Muscle layer of colon (tissue), 2 donors: ENCODE data around the gene CENPVL2.
"Not testable (repeated sequence)": the region's sequence is repeated elsewhere in the genome, so short reads cannot be mapped to it uniquely, and the experiment has no call there.

Source experiments
- H3K27ac ChIP-seq: one replicate; pipeline ENCODE4 v1.7.0; 2013; ENCODE audit warnings: low read depth, mild to moderate bottlenecking, low read length, moderate library complexity
- H3K27me3 ChIP-seq, 2 donors: one replicate each; pipeline ENCODE4 v1.7.0; 2013; ENCODE audit warnings: low read length in 2 of 2, mild to moderate bottlenecking in 2 of 2; ENCODE audit not compliant: insufficient read depth in 2 of 2, control insufficient read depth in 1 of 2
- H3K36me3 ChIP-seq: one replicate; pipeline ENCODE4 v1.7.0; 2013; ENCODE audit warnings: mild to moderate bottlenecking, low read length; ENCODE audit not compliant: insufficient read depth
- H3K4me1 ChIP-seq: one replicate; pipeline ENCODE4 v1.7.0; 2013; ENCODE audit warnings: mild to moderate bottlenecking, low read length; ENCODE audit not compliant: insufficient read depth
- H3K4me3 ChIP-seq, 2 donors: one replicate each; pipeline ENCODE4 v1.7.0; 2013; ENCODE audit warnings: low read length in 2 of 2, low read depth in 1 of 2, mild to moderate bottlenecking in 1 of 2, moderate library complexity in 1 of 2
- H3K9ac ChIP-seq: one replicate; pipeline ENCODE4 v1.7.0; 2013; ENCODE audit warnings: low read length
- H3K9me3 ChIP-seq: one replicate; pipeline ENCODE4 v1.7.0; 2013; ENCODE audit warnings: mild to moderate bottlenecking, low read length
- donor health status: abdominal sarcoma.
- donor health status: Adenocarcinoma of cecum.

Gene CENPVL2

DNA sequence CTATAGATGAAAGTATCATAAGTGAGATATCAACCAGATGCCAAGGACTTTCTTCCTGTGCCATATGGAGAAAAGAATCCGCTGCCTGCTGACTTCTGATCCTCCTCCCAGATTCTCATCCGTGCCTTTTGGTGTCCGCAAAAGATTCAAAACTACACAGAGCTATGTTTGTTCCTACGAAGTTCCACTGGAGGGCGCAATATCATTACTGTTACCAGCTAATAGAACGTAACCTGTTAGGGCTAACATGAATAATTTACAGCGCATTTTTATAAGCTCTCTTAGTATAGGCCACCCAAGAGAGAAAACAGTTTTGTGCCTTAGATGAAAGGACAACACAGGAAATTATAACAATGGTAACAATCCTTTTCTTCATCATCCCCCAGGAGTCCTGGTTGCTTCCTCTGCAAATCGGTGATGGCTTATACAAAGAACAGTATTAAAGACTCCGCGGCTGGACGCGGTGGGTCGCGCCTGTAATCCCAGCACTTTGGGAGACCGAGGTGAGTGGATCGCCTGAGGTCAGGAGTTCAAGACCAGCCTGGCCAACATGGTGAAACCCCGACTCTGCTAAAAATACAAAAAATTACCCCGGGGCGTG, 41.1 kb downstream of the CENPVL2 start:
- Histone ChIP-seq H3K9me3 (no peaks in the 10 kb centered on the region), H3K27me3 (peaks cover 5 to 13% of the 10 kb centered on the region in 2 donors), H3K9ac (no peak overlapping the region), H3K4me1 (no peaks in the 10 kb centered on the region), H3K4me3 (no peak overlapping the region), H3K27ac (no peak overlapping the region), H3K36me3 (no peaks in the 10 kb centered on the region)

DNA sequence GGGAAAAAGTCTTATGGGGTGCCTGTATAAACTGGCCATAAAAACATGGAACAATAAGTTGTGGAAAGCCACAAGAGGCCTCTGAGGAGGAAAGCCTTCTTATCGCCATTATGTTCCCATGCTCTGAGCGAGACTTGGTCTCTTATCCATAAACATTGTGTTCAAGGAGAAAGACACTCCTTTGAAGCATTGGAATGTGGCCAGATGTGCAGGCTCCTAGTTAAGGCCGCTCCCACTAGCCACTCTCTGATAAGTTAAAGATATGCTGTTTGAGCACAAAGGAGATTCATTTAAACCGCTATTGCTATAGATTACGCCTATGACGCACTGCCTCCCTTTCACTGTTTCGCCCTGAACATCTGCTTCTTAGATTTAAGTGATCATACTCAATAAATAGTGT, 46.1 kb downstream of the CENPVL2 start:
- H3K27ac ChIP-seq, H3K4me1 ChIP-seq, H3K9me3 ChIP-seq, H3K4me3 ChIP-seq, H3K36me3 ChIP-seq, H3K9ac ChIP-seq: not testable (repeated sequence)
- peaks cover 5 to 13% of the 10 kb centered on the region in 2 donors for H3K27me3 ChIP-seq
